PC-3 (cell line): ENCODE data around the gene ITSN1. TPM values are rescaled to one million over a fixed set of nuclear protein-coding genes. Genes with fewer than 3 reads are reported as not detected.

Source experiments
- ATAC-seq: fragments of 200-7000 bp; cut with Tn5 transposase; 2 replicates; pipeline ENCODE4 v1.9.1; 2020; ENCODE audit warnings: mild to moderate bottlenecking, moderate library complexity
- BruUV-seq: library from RNA; stranded (reverse); fragments of 400-500 nt; replicated peaks from 2 replicates; lab custom pipeline; 2021; lab: Mats Ljungman, UMichigan
- CTCF ChIA-PET: fragments of 300-600 bp; sonication (Branson Sonifier 250); formaldehyde crosslinking; loops from one replicate; lab custom pipeline; 2022; ENCODE audit warnings: antibody characterized with exemption; lab: Charles Lee
- POLR2A ChIA-PET: fragments of 300-600 bp; sonication (Branson Sonifier 250); formaldehyde crosslinking; loops from one replicate; lab custom pipeline; 2022; ENCODE audit warnings: antibody characterized with exemption; ENCODE audit not compliant: unreplicated experiment; lab: Charles Lee
- DNase-seq: peaks from one replicate; pipeline ENCODE4 v3.0.0-alpha.2; 2015
- H2AFZ ChIP-seq: fragments of 300-600 bp; sonication (generic); 2 replicates; pipeline ENCODE4 v1.6.0; 2016; ENCODE audit warnings: antibody characterized with exemption, low read length
- H3F3A ChIP-seq: fragments of 300-600 bp; sonication (generic); one replicate; pipeline ENCODE4 v1.6.0; 2017; ENCODE audit warnings: antibody characterized with exemption, low read length, control low read depth, mild to moderate bottlenecking; ENCODE audit not compliant: unreplicated experiment
- H3K27ac ChIP-seq: fragments of 300-600 bp; sonication (generic); 2 replicates; pipeline ENCODE4 v1.5.1; 2016; ENCODE audit warnings: mild to moderate bottlenecking, low read length
- H3K27me3 ChIP-seq: fragments of 300-600 bp; sonication (generic); 2 replicates; pipeline ENCODE4 v1.6.1; 2016; ENCODE audit warnings: low read length, mixed read lengths
- H3K36me3 ChIP-seq: fragments of 300-600 bp; sonication (generic); 2 replicates; pipeline ENCODE4 v1.6.1; 2016; ENCODE audit warnings: low read depth, mixed run types, low read length, mixed read lengths
- H3K4me1 ChIP-seq: fragments of 300-600 bp; sonication (generic); 2 replicates; pipeline ENCODE4 v1.5.1; 2016; ENCODE audit warnings: low read length; ENCODE audit not compliant: insufficient read depth
- H3K4me2 ChIP-seq: fragments of 300-600 bp; sonication (generic); 2 replicates; pipeline ENCODE4 v1.6.0; 2016; ENCODE audit warnings: low read length
- H3K4me3 ChIP-seq: fragments of 300-600 bp; sonication (generic); 2 replicates; pipeline ENCODE4 v1.5.1; 2016; ENCODE audit warnings: mild to moderate bottlenecking, low read length, mixed read lengths
- H3K79me2 ChIP-seq: fragments of 300-600 bp; sonication (generic); 2 replicates; pipeline ENCODE4 v1.6.1; 2017; ENCODE audit warnings: low read length, mixed read lengths
- H3K9ac ChIP-seq: fragments of 300-600 bp; sonication (generic); 2 replicates; pipeline ENCODE4 v1.6.0; 2016; ENCODE audit warnings: mild to moderate bottlenecking, low read length
- H3K9me2 ChIP-seq: fragments of 300-600 bp; sonication (generic); replicated peaks from 2 replicates; pipeline ENCODE4 v1.6.1; 2016; ENCODE audit warnings: mixed run types, low read length, mixed read lengths
- H3K9me3 ChIP-seq: fragments of 300-600 bp; sonication (generic); 2 replicates; pipeline ENCODE4 v1.6.1; 2016; ENCODE audit warnings: low read length, mixed read lengths
- H4K20me1 ChIP-seq: fragments of 300-600 bp; sonication (generic); 2 replicates; pipeline ENCODE4 v1.6.1; 2016; ENCODE audit warnings: low read length, mixed read lengths
- CTCF ChIP-seq: fragments of 300-600 bp; sonication (generic); conservative IDR thresholded peaks from 2 replicates; pipeline ENCODE4 v1.5.1; 2017; ENCODE audit warnings: antibody characterized with exemption, low read depth, mild to moderate bottlenecking, low read length
- EZH2 ChIP-seq: fragments of 300-600 bp; sonication (generic); IDR thresholded peaks from one replicate; pipeline ENCODE4 v1.6.1; 2017; ENCODE audit warnings: antibody characterized with exemption, mild to moderate bottlenecking, low read length; ENCODE audit not compliant: unreplicated experiment
- EZH2phosphoT487 ChIP-seq: fragments of 300-600 bp; sonication (generic); IDR thresholded peaks from 2 replicates; pipeline ENCODE4 v1.6.1; 2018; ENCODE audit warnings: mild to moderate bottlenecking, antibody characterized with exemption, low read length, borderline replicate concordance
- intact Hi-C: fragments of 100-400 bp; cut with micrococcal nuclease; formaldehyde crosslinking; loops from 2 replicates; pipeline ENCODE4 v1.9.0; 2023
- total RNA-seq: library from RNA; depleted of rRNA; stranded (reverse); fragments of >200 nt; gene quantifications from 2 replicates; pipeline ENCODE4 v1.2.3, GENCODE V29; 2014

ITSN1 gene
- total RNA-seq, 1 experiment from 2014 or later = 45.6 TPM

- H3K36me3 ChIP-seq = no peaks in the 10 kb centered on the region
- H3K9ac ChIP-seq = no peak overlapping the region
- no peaks in the 10 kb centered on the region for H3K4me1 ChIP-seq
- no peaks in the 10 kb centered on the region for H3K9me2 ChIP-seq
- H3K4me3 ChIP-seq = no peak overlapping the region
- DNase-seq (no peak), ATAC-seq (no peak)
- H3K9me3 ChIP-seq = no peaks in the 10 kb centered on the region
- H2AFZ ChIP-seq = no peak overlapping the region
- no peaks in the 10 kb centered on the region for H3F3A ChIP-seq
- H3K27ac ChIP-seq = no peak overlapping the region
- no peaks in the 10 kb centered on the region for H3K27me3 ChIP-seq
- ChIA-PET POLR2A (no interaction called here), CTCF (interaction anchor here (0.5 kb wide), 1 partner anchor 497 kb away, joined by 4 read pairs; no protein-coding TSS in a partner anchor)
- no peak overlapping the region for H3K4me2 ChIP-seq
- BruUV-seq = no TSS peak
- TF ChIP-seq EZH2 = no peak
- TF ChIP-seq EZH2phosphoT487 = no peak
- peaks cover 18% of the 10 kb centered on the region for H3K79me2 ChIP-seq
- intact Hi-C loops = no loop called here
- H4K20me1 ChIP-seq = 0 out of 2 replicates have a peak, but pooled peaks cover 5% of the 10 kb centered on the region
These were observed 54.2 kb downstream of the ITSN1 start for GRCh38 chr21:33696465-33696864.

GRCh38 chr21:33698087-33698860 lies 56.0 kb downstream of the ITSN1 start:
- H2AFZ ChIP-seq = no peak overlapping the region
- intact Hi-C loops = no loop called here
- no peak overlapping the region for H3K9ac ChIP-seq
- peaks cover 18% of the 10 kb centered on the region for H3K79me2 ChIP-seq
- no peak for ATAC-seq
- ChIA-PET CTCF (no interaction called here), POLR2A (no interaction called here)
- no peaks in the 10 kb centered on the region for H3K4me1 ChIP-seq
- no peak overlapping the region for H3K4me2 ChIP-seq
- H3K9me2 ChIP-seq = no peaks in the 10 kb centered on the region
- H4K20me1 ChIP-seq = 0 out of 2 replicates have a peak, but pooled peaks cover 5% of the 10 kb centered on the region
- H3K36me3 ChIP-seq = no peaks in the 10 kb centered on the region
- no peak overlapping the region for H3K27ac ChIP-seq
- no peaks in the 10 kb centered on the region for H3K27me3 ChIP-seq
- no peaks in the 10 kb centered on the region for H3F3A ChIP-seq
- no peaks in the 10 kb centered on the region for H3K9me3 ChIP-seq
- no peak for DNase-seq
- H3K4me3 ChIP-seq = no peak overlapping the region
- TF ChIP-seq EZH2phosphoT487 (no peak), EZH2 (no peak), CTCF (no peak)
- no TSS peak for BruUV-seq

- Histone ChIP-seq H3K9me3 (no peaks in the 10 kb centered on the region), H3F3A (no peaks in the 10 kb centered on the region), H3K4me1 (no peaks in the 10 kb centered on the region), H3K79me2 (peaks cover 18% of the 10 kb centered on the region), H3K4me3 (no peak overlapping the region), H3K9ac (no peak overlapping the region), H3K36me3 (no peaks in the 10 kb centered on the region), H3K27me3 (no peaks in the 10 kb centered on the region), H3K27ac (no peak overlapping the region), H3K4me2 (no peak overlapping the region), H4K20me1 (0 out of 2 replicates have a peak, but pooled peaks cover 5% of the 10 kb centered on the region), H3K9me2 (no peaks in the 10 kb centered on the region), H2AFZ (no peak overlapping the region)
- BruUV-seq = no TSS peak
- POLR2A ChIA-PET = no interaction called here
- no peak for DNase-seq
- CTCF ChIA-PET = no interaction called here
- no peak for ATAC-seq
- intact Hi-C loops = no loop called here
- no peak for TF ChIP-seq EZH2
- TF ChIP-seq CTCF = no peak
- TF ChIP-seq EZH2phosphoT487 = no peak
These were observed 57.0 kb downstream of the ITSN1 start for GRCh38 chr21:33699277-33699676.
